ENCODE measurements around the gene CYB561D2.

The CYB561D2 gene

DNA sequence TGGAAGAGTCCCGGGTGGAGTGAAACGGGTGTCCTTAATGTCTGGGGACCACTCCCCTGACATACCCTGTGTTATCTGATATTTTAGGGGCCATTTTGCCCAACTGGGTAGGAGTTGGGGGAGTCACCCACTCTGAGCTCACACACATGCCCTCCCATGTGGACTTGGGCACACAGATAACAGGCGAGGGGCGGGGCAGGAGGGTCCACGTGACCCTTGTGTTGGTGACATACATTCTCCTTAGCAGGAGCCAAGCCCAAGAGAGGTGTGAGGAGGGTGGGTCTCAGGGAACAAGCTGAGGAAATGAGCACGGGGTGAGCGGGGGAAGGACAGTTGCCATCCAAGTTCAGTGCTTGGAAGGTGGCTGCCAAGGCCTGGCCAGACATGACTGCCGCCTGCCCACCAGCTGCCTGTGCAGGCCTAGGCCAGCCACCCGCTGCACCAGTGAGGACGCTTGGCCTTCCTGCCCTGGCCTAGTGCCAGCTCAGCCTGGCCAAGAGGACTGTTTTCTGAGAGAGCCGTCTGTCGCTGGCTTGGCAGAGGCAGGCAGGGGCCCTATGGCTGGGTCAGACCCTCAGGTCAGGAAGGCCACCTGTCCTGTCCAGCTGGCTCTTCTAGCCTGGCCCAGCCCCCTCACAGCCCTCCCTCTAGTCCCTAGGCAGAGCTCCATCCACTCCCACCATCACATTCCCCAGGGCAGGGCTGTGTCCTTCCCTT lies 40.0 kb downstream of the CYB561D2 start:
- peak; percentile 79 for DNase-seq (ENCODE audit: low spot score)

DNA sequence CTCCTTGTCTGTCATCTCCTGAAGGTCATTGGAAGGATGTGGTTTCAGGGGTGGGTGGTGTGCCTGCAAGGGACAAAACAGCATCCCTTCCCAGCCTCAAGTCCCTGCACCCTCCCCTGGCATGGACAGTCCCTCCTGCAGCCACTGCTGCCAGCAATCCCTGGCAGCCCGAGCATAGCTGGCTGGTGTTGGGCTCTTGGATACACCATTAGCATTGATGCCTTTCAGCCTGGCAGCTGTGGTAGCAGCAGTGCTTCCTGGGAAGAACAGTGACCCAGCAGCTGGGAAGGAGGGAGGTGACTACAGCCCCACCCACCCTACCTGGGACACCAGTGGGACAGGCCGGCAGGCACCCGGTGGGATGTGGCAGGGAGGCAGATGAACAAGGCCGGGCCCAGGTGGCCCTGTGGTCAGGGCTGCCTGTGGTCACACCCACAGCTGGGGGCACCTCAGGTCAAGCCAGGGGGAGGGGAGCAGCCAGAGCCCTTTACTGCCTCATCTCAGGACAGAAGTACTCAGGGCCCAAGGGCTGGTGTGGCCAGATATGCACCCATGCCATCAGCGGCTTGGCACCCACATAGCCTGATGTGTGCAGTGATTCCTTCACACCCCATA lies 41.5 kb downstream of the CYB561D2 start:
- no peak for DNase-seq (ENCODE audit: low spot score)

DNA sequence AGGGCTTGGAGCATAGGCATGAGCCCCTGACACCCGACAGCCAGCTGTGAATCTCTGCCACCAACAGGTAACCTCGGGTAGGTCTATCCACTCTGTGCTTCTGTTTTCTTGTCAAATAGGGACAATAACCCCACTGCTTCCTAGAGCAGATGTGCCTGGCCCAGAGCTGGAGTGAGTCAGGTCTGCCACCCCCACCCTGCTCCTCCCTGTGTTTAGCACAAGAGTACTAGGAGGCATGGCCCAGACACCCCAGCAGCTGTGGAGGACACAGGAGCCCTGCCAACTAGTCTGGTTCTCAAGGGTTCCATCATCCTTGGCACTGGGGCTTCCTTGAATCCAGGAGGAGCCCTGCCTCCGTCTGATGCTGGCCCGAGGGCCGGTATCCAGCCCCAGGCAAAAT lies 42.4 kb downstream of the CYB561D2 start:
- DNase-seq (ENCODE audit: low spot score): no peak

DNA sequence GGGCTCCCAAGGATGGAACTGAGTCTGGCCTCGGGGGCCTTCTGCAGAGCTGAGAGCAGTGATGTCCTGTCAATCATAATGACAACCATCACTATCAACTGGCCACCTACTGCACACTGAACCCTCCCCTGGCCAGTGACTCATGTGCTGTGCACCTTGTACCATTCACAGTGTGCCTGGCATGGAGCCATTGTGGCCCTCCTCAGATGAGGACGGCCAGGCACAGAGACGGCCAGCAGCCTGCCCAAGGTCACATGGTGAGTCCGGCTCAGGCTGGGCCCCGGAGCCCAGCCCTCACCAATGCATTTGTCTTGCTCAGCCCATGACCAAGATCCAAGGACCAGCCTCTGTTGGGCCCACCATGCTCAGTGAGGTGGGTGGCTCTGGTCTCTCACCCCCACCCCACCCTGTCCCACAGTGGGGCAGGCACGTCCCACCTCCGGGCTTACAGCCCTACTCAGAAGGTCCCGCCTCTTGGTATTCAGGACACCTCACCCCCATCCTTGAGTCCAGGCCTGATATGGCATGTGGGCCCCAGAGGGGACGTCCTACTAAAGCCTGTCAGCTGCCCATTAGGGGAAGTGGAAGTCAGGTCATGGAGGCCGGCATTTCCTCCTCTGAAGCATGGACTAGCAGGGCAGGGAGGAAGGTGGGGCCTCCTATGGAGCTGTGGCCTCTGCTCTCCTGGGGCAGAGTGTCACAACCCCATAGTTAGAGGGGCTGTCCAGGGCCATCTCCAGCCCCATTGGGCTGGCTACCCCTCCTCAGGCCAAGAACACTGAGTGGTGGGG lies 44.6 kb downstream of the CYB561D2 start:
- no peak for DNase-seq (ENCODE audit: low spot score)

DNA sequence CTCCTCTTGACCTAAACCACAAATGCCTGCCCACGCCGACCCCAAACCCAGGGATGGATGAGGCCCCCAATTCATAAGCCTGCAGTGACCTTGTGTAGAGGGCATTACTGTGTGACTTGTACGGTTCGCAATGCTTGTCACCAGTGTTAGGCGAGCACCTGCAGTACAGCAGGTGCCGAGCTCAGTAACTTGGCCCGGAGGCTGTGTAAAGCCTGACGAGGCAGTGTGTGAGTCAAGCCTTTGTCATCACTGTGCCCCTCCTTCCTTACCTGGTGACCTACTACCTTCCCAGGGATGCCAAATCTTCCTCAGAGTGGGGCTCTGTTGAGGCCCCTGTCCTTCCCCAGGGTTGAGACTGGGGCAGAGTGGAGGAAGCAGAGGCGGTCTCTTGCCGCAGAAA lies 45.8 kb downstream of the CYB561D2 start:
- DNase-seq (ENCODE audit: low spot score): no peak

DNA sequence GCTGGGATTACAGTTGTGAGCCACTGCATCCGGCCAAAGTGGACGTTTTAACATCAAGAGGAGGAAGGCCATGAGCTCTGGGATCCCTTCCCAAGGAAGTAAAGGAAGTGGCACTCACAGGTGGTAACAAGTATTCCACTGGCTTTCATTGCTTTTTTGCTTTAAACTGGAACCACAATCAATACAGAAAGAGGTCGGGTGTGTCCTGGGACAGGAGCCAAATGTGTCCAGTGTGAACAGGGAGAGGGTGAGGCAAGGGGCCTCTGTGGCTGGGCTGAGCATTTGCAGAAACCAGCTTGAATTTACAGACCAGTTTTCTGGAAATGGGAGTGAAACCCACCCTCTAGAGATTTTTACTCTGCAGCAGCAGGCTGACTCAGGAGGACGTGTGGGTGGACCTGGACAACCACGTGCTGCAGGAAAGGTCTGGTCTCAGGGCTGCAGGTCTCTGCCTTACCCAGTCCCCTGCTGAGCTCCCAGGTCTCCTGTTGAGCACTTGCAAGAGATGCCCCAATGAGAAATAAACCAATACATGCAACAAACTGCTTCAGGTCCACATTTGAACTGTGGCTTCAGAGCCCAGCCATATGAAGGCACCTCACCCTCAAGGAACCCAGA lies 51.4 kb downstream of the CYB561D2 start:
- no peak for DNase-seq (ENCODE audit: low spot score)
